Fibroblast of mammary gland (primary cell): ENCODE measurements around the gene POU3F1.

ENCODE experiments used
- DNase-seq: peaks from one replicate; pipeline ENCODE4 v3.0.0-alpha.2; 2010; ENCODE audit warnings: low read depth
- H3K4me3 ChIP-seq: 2 replicates; pipeline ENCODE4 v1.5.1; 2011; ENCODE audit warnings: low read depth, mild to moderate bottlenecking, low read length, moderate library complexity; ENCODE audit not compliant: control insufficient read depth
- TF ChIP-seq, protein P1 (sequence below): conservative IDR thresholded peaks from 2 replicates; pipeline ENCODE4 v1.5.1; 2011; ENCODE audit warnings: low read depth, low read length, inconsistent platforms; ENCODE audit not compliant: control insufficient read depth, insufficient read depth

POU3F1 gene

GRCh38 chr1:38061290-38061689 lies 14.7 kb upstream of the POU3F1 start:
- DNase-seq: no peak
- no peak overlapping the region for H3K4me3 ChIP-seq
- TF ChIP-seq, protein P1, sequence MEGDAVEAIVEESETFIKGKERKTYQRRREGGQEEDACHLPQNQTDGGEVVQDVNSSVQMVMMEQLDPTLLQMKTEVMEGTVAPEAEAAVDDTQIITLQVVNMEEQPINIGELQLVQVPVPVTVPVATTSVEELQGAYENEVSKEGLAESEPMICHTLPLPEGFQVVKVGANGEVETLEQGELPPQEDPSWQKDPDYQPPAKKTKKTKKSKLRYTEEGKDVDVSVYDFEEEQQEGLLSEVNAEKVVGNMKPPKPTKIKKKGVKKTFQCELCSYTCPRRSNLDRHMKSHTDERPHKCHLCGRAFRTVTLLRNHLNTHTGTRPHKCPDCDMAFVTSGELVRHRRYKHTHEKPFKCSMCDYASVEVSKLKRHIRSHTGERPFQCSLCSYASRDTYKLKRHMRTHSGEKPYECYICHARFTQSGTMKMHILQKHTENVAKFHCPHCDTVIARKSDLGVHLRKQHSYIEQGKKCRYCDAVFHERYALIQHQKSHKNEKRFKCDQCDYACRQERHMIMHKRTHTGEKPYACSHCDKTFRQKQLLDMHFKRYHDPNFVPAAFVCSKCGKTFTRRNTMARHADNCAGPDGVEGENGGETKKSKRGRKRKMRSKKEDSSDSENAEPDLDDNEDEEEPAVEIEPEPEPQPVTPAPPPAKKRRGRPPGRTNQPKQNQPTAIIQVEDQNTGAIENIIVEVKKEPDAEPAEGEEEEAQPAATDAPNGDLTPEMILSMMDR: no peak

DNA sequence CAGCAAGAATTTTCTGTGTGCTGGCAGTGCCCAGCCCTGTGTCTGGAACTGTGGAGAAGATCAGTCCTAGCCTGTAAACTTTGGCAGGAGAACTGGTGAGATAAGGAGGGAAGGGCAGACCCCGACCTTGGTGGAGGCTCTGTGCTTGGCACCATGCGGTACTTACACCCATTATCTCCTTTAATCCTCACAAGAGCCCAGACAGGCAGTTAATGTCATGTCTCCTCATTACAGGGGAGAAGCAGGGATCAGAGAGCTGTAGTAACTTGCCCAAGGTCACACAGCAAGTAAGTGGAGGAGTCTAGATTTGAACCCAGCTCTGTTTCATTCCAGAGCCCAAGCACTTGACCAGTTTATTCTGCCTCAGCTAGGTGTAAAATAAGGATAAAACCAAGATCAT lies 13.9 kb upstream of the POU3F1 start:
- DNase-seq: no peak
- TF ChIP-seq, protein P1: no peak
- no peak overlapping the region for H3K4me3 ChIP-seq

DNA sequence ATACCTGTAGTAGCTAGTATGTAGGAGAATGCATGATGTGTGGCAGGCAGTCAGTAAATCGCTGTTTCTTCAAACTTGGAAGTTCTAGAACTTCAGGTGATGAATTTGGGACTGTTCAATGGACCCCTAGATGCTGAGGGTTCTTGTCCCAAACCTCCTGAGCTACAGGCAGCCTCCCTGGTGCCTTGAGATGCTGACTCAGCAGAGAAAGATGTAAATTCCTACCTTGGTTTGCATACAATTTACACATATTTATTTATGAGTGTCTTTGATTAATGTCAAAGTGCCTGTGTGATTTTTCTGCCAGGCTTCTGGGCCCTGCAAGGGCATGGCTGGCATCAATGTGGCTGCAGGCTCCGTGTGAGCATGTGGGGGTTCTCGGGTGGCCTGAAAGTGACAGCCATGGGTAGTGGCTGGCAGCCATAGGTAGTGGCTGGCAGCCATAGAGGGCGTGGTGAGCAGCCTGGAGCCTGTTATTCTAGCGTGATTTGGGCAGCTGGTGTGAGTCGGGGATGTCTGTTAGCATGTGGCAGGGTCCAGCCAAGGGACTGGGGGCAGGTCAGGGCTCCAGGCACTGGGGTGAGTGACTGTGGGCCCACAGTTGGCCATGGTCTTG lies 13.2 kb upstream of the POU3F1 start:
- TF ChIP-seq, protein P1: no peak
- H3K4me3 ChIP-seq: no peak overlapping the region
- DNase-seq: no peak

DNA sequence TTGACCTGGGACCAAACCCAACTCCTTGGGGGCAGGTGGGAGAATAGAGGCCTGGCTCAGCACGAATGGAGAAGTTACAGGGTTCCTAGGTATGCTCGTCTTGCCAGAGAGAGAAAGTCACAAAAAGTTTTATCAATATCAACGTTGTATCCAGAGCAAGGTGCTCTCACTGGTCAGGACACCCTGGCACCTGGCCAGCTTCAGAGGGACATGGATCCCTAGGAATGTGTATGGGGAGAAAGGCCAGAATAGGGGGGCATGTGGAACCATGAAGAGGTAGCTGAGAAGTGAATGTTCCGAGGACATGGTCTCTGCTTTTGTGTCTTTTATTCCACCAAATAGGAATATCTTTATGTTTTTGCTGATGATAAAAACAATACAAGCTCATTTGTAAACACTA lies 9.4 kb upstream of the POU3F1 start:
- TF ChIP-seq, protein P1: no peak
- H3K4me3 ChIP-seq: no peak overlapping the region
- DNase-seq: no peak

DNA sequence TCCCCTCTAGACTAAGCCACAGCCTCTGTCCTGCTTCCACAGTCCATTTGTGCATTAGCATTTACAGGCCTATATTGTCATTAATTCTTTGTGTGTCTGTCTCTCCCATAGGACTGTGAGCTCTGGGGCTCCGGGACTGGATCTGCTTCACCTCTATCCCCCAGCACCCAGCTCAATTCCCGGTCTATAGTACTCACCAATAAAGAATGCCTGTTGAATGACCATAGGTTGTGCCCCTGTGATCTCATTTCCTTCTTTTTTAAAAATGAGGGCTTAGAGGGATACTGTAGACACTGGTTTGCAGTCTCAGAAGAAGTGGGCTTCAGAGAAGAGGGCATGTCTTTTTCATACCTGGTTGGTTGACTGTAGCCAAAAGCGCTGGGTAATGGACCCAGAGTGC lies 8.8 kb upstream of the POU3F1 start:
- no peak overlapping the region for H3K4me3 ChIP-seq
- DNase-seq: no peak
- TF ChIP-seq, protein P1: no peak

DNA sequence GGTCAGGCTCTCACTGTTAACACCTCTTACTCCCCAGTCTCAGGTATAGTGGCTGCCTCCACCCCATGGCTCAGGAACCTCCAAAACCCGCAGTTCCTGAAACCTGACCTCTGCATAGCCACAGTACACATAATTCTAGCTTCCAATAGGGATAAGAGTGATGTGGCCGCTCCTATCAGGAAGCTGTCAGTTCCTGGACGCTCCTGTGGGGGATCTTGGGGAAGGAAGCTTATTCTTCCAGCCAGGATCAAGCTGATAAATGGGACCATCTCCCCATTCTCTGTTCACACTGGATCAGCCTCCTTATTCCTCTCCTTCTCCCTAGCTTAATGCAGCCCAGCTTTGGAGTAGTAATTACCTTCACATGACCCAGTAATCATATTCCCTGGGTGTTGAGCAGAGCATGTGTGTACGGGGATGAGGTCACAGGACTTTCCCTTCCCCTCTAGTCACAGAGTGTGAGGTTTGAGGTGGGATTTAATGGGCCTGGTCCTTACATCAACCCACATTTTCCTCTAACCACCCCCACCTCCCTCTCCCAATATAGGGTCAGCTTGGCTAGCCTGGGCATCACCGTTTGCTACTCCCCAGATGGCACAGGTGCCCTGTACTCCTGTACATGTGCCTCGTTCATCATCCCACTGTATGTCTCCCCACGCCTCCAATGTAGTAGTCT lies 7.0 kb upstream of the POU3F1 start:
- TF ChIP-seq, protein P1: no peak
- H3K4me3 ChIP-seq: no peak overlapping the region
- no peak for DNase-seq

- no peak for DNase-seq
- TF ChIP-seq, protein P1: no peak
- H3K4me3 ChIP-seq: no peak overlapping the region
These were observed 6.3 kb upstream of the POU3F1 start for GRCh38 chr1:38052750-38053415.
